Measurements from ENCODE around the gene BCAR3.

The BCAR3 gene

DNA sequence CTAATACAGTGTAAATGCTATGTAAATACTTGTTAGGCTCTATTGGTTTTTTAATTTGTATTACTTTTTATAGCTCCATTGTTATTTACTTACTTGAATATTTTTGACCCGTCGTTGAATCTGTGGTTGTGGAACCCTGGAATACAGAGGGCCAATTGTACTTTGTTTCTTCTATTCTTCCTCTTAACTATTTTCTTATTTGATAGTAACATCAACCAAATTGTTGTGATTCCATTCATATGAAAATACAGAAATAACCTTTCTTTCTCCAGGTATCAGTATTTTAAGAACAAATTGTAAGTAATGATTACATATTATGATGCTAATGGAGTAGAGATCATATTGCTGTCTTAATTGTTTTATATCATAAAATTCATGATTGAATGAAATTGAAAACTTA lies 160.0 kb downstream of the BCAR3 start:
- no peak overlapping the region for H3K4ac ChIP-seq (ENCODE audit: low read length)
- no peak overlapping the region for H2BK15ac ChIP-seq (ENCODE audit: low read length)
- peaks cover 0 to 7% of the 10 kb centered on the region in 2 donors for H3K9me3 ChIP-seq (replicated peaks in 1 of 2; ENCODE audit: control insufficient read depth in 2 of 2, insufficient read depth in 1 of 2, low read depth in 1 of 2, low read length in 2 of 2)
- no peaks in the 10 kb centered on the region for H3K27me3 ChIP-seq (ENCODE audit: control insufficient read depth in 3 of 3, insufficient read depth in 3 of 3, low read depth in 1 of 3, low read length in 3 of 3)
- no peak overlapping the region for H2BK12ac ChIP-seq (ENCODE audit: low read length)
- H3K18ac ChIP-seq (ENCODE audit: low read length), result no peak overlapping the region
- peaks cover 2 to 82% of the 10 kb centered on the region in 2 donors for H3K36me3 ChIP-seq (replicated peaks in 1 of 2; ENCODE audit: control insufficient read depth in 2 of 2, insufficient read depth in 2 of 2, low read length in 2 of 2)
- H3K4me1 ChIP-seq (ENCODE audit: control insufficient read depth in 2 of 2, insufficient read depth in 1 of 2, low read depth in 1 of 2, low read length in 2 of 2), result no peaks in the 10 kb centered on the region
- H2AFZ ChIP-seq (ENCODE audit: low read length), result no peak overlapping the region
- H4K8ac ChIP-seq (ENCODE audit: low read depth, low read length), result no peak overlapping the region
- H3K23ac ChIP-seq (ENCODE audit: low read depth, low read length, poor library complexity), result no peak overlapping the region
- no peak overlapping the region for H3K4me2 ChIP-seq (ENCODE audit: insufficient read depth, low read length, poor library complexity, severe bottlenecking)
- H3K27ac ChIP-seq (replicated peaks; ENCODE audit: low read length), result no peak overlapping the region
- no peak overlapping the region for H3K4me3 ChIP-seq (ENCODE audit: low read length in 2 of 2)
- no CpG with 5 or more reads among the region's 2 CpGs for WGBS, 2 donors (ENCODE audit: extremely low coverage in 2 of 2, insufficient read length in 2 of 2, insufficient replicate concordance in 1 of 2)
- no peak overlapping the region for H3K14ac ChIP-seq (ENCODE audit: low read length)
- H3K79me1 ChIP-seq (ENCODE audit: low read depth, low read length), result no peaks in the 10 kb centered on the region
- no peak overlapping the region for H2AK5ac ChIP-seq (ENCODE audit: low read depth, low read length)
- no peak overlapping the region for H3K9ac ChIP-seq (ENCODE audit: low read depth, low read length, poor library complexity)
- no peak overlapping the region for H2BK120ac ChIP-seq (ENCODE audit: low read depth, low read length)
- no peak overlapping the region for H2BK5ac ChIP-seq (ENCODE audit: low read length)
- no peak overlapping the region for H4K91ac ChIP-seq (ENCODE audit: low read depth, low read length, poor library complexity)
- no peak for DNase-seq (ENCODE audit: low spot score)

DNA sequence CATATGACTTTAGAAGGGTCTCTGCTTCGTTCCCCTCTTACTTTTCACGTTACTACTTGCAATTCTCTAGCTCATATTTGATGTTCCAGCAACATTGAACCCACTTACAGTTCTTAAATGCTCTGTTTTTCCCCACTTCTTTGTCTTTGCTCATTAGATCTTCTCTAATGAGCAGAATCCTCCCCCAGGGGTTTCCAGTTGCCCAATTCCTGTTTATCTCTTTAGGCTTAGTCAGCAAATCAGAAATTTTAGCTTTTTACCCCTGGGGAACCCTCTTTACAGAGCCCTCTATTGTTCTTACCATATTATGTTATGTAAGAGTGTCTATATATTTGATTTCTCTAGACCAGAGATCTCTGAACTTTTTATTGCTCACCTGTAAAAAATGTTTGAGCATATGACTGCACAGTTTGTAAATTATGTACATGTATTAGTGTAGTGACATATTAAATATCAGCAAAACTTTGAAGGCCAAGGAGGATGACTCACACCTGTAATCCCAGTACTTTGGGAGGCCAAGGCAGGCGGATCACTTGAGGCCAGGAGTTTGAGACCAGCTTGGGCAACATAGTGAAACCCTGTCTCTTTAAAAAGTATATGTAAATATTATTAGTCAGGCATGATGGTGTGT lies 162.3 kb downstream of the BCAR3 start:
- Histone ChIP-seq H3K4me3 (ENCODE audit: low read length in 2 of 2) (no peak overlapping the region), H2BK12ac (ENCODE audit: low read length) (no peak overlapping the region), H2BK120ac (ENCODE audit: low read depth, low read length) (no peak overlapping the region), H4K8ac (ENCODE audit: low read depth, low read length) (no peak overlapping the region), H2AK5ac (ENCODE audit: low read depth, low read length) (no peak overlapping the region), H3K18ac (ENCODE audit: low read length) (no peak overlapping the region), H3K4ac (ENCODE audit: low read length) (no peak overlapping the region), H3K9ac (ENCODE audit: low read depth, low read length, poor library complexity) (no peak overlapping the region), H3K27me3 (ENCODE audit: control insufficient read depth in 3 of 3, insufficient read depth in 3 of 3, low read depth in 1 of 3, low read length in 3 of 3) (no peaks in the 10 kb centered on the region), H3K36me3 (replicated peaks in 1 of 2; ENCODE audit: control insufficient read depth in 2 of 2, insufficient read depth in 2 of 2, low read length in 2 of 2) (peaks cover 2 to 59% of the 10 kb centered on the region in 2 donors), H3K23ac (ENCODE audit: low read depth, low read length, poor library complexity) (no peak overlapping the region), H3K4me1 (ENCODE audit: control insufficient read depth in 2 of 2, insufficient read depth in 1 of 2, low read depth in 1 of 2, low read length in 2 of 2) (no peaks in the 10 kb centered on the region), H3K14ac (ENCODE audit: low read length) (no peak overlapping the region), H3K9me3 (replicated peaks in 1 of 2; ENCODE audit: control insufficient read depth in 2 of 2, insufficient read depth in 1 of 2, low read depth in 1 of 2, low read length in 2 of 2) (peaks cover 0 to 7% of the 10 kb centered on the region in 2 donors), H3K4me2 (ENCODE audit: insufficient read depth, low read length, poor library complexity, severe bottlenecking) (no peak overlapping the region), H3K79me1 (ENCODE audit: low read depth, low read length) (no peaks in the 10 kb centered on the region), H4K91ac (ENCODE audit: low read depth, low read length, poor library complexity) (no peak overlapping the region), H3K27ac (replicated peaks; ENCODE audit: low read length) (no peak overlapping the region), H2AFZ (ENCODE audit: low read length) (no peak overlapping the region), H2BK15ac (ENCODE audit: low read length) (no peak overlapping the region), H2BK5ac (ENCODE audit: low read length) (no peak overlapping the region)
- DNase-seq (ENCODE audit: low spot score), result no peak
- WGBS, 2 donors (ENCODE audit: extremely low coverage in 2 of 2, insufficient read length in 2 of 2, insufficient replicate concordance in 1 of 2), result no CpG with 5 or more reads among the region's 3 CpGs

DNA sequence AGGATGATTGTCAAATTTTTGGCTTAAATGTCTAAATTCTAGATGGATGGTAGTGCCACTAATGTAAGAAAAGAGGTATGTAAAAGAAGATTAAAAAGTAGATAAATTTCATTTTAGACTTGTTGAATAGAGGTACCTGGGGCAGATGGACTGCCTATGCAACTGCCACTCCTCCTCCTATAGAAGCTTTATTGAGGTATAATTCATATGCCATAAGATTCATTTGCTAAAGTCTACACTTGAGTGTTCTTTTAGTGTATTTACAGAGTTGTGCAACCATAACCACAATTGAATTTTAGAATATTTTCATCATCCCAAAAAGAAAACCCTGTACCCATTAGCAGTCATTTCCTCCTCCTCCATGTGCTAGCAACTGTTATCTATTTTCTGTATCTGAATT lies 163.1 kb downstream of the BCAR3 start:
- no peak overlapping the region for H3K23ac ChIP-seq (ENCODE audit: low read depth, low read length, poor library complexity)
- H3K36me3 ChIP-seq (replicated peaks in 1 of 2; ENCODE audit: control insufficient read depth in 2 of 2, insufficient read depth in 2 of 2, low read length in 2 of 2), result peaks cover 2 to 51% of the 10 kb centered on the region in 2 donors
- no peaks in the 10 kb centered on the region for H3K4me1 ChIP-seq (ENCODE audit: control insufficient read depth in 2 of 2, insufficient read depth in 1 of 2, low read depth in 1 of 2, low read length in 2 of 2)
- no peak overlapping the region for H3K18ac ChIP-seq (ENCODE audit: low read length)
- no peaks in the 10 kb centered on the region for H3K27me3 ChIP-seq (ENCODE audit: control insufficient read depth in 3 of 3, insufficient read depth in 3 of 3, low read depth in 1 of 3, low read length in 3 of 3)
- H3K79me1 ChIP-seq (ENCODE audit: low read depth, low read length), result no peaks in the 10 kb centered on the region
- no peak overlapping the region for H3K27ac ChIP-seq (replicated peaks; ENCODE audit: low read length)
- no peak overlapping the region for H2AFZ ChIP-seq (ENCODE audit: low read length)
- no peak for DNase-seq (ENCODE audit: low spot score)
- no peak overlapping the region for H3K4me2 ChIP-seq (ENCODE audit: insufficient read depth, low read length, poor library complexity, severe bottlenecking)
- no peak overlapping the region for H3K4ac ChIP-seq (ENCODE audit: low read length)
- no peak overlapping the region for H2BK12ac ChIP-seq (ENCODE audit: low read length)
- H3K9me3 ChIP-seq (replicated peaks in 1 of 2; ENCODE audit: control insufficient read depth in 2 of 2, insufficient read depth in 1 of 2, low read depth in 1 of 2, low read length in 2 of 2), result peaks cover 0 to 7% of the 10 kb centered on the region in 2 donors
- no peak overlapping the region for H4K8ac ChIP-seq (ENCODE audit: low read depth, low read length)
- no peak overlapping the region for H4K91ac ChIP-seq (ENCODE audit: low read depth, low read length, poor library complexity)
- no peak overlapping the region for H2AK5ac ChIP-seq (ENCODE audit: low read depth, low read length)
- H2BK120ac ChIP-seq (ENCODE audit: low read depth, low read length), result no peak overlapping the region
- H2BK15ac ChIP-seq (ENCODE audit: low read length), result no peak overlapping the region
- H3K4me3 ChIP-seq (ENCODE audit: low read length in 2 of 2), result no peak overlapping the region
- no peak overlapping the region for H2BK5ac ChIP-seq (ENCODE audit: low read length)
- no peak overlapping the region for H3K14ac ChIP-seq (ENCODE audit: low read length)
- H3K9ac ChIP-seq (ENCODE audit: low read depth, low read length, poor library complexity), result no peak overlapping the region

DNA sequence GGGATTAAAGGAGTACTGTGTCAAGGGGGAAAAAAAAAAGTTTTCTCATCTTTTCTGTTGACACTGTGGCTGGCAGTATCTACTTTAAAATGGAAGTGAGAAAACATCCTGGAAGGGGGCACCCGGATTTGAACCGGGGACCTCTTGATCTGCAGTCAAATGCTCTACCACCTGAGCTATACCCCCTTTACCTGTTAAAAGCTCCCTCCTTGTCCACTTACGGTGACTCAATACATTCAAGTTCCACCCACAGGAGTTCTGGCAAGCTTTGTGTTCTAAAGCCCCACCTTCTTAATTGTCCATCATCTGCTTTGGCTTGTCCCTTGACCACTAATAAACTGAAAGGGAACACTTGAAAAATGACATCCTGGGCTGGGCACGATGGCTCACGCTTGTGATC lies 165.5 kb downstream of the BCAR3 start:
- Histone ChIP-seq H3K27ac (replicated peaks; ENCODE audit: low read length) (no peak overlapping the region), H4K91ac (ENCODE audit: low read depth, low read length, poor library complexity) (no peak overlapping the region), H2BK120ac (ENCODE audit: low read depth, low read length) (no peak overlapping the region), H3K4me3 (ENCODE audit: low read length in 2 of 2) (no peak overlapping the region), H3K23ac (ENCODE audit: low read depth, low read length, poor library complexity) (no peak overlapping the region), H2AK5ac (ENCODE audit: low read depth, low read length) (no peak overlapping the region), H3K9ac (ENCODE audit: low read depth, low read length, poor library complexity) (no peak overlapping the region), H2BK5ac (ENCODE audit: low read length) (no peak overlapping the region), H2AFZ (ENCODE audit: low read length) (no peak overlapping the region), H3K9me3 (replicated peaks in 1 of 2; ENCODE audit: control insufficient read depth in 2 of 2, insufficient read depth in 1 of 2, low read depth in 1 of 2, low read length in 2 of 2) (peaks cover 0 to 7% of the 10 kb centered on the region in 2 donors), H3K36me3 (replicated peaks in 1 of 2; ENCODE audit: control insufficient read depth in 2 of 2, insufficient read depth in 2 of 2, low read length in 2 of 2) (peaks cover 0 to 27% of the 10 kb centered on the region in 2 donors), H3K4me2 (ENCODE audit: insufficient read depth, low read length, poor library complexity, severe bottlenecking) (no peak overlapping the region), H3K79me1 (ENCODE audit: low read depth, low read length) (no peaks in the 10 kb centered on the region), H2BK15ac (ENCODE audit: low read length) (no peak overlapping the region), H4K8ac (ENCODE audit: low read depth, low read length) (no peak overlapping the region), H3K4me1 (ENCODE audit: control insufficient read depth in 2 of 2, insufficient read depth in 1 of 2, low read depth in 1 of 2, low read length in 2 of 2) (no peaks in the 10 kb centered on the region), H2BK12ac (ENCODE audit: low read length) (no peak overlapping the region), H3K18ac (ENCODE audit: low read length) (no peak overlapping the region), H3K27me3 (ENCODE audit: control insufficient read depth in 3 of 3, insufficient read depth in 3 of 3, low read depth in 1 of 3, low read length in 3 of 3) (no peaks in the 10 kb centered on the region), H3K4ac (ENCODE audit: low read length) (no peak overlapping the region), H3K14ac (ENCODE audit: low read length) (no peak overlapping the region)
- DNase-seq (ENCODE audit: low spot score), result no peak
- no CpG with 5 or more reads among the region's 5 CpGs for WGBS, 2 donors (ENCODE audit: extremely low coverage in 2 of 2, insufficient read length in 2 of 2, insufficient replicate concordance in 1 of 2)
